Testis (tissue), 3 donors: ENCODE measurements around the gene SHC1. TPM values are rescaled to one million over a fixed set of nuclear protein-coding genes. Genes with fewer than 3 reads are reported as not detected.

ENCODE experiments used
- DNase-seq: peaks from one replicate; pipeline ENCODE4 v3.0.0-alpha.2; 2019
- H3K27ac ChIP-seq, 2 donors: fragments of 200-600 bp; sonication (generic); one replicate each; pipeline ENCODE4 v1.5.1; 2019
- H3K27me3 ChIP-seq: fragments of 200-600 bp; sonication (generic); one replicate; pipeline ENCODE4 v1.5.1; 2019
- H3K36me3 ChIP-seq: fragments of 200-600 bp; sonication (generic); one replicate; pipeline ENCODE4 v1.5.1; 2017; ENCODE audit warnings: low read depth; ENCODE audit errors: missing control alignments
- H3K4me1 ChIP-seq: fragments of 200-600 bp; sonication (generic); one replicate; pipeline ENCODE4 v1.5.1; 2019
- H3K4me3 ChIP-seq, 2 donors: fragments of 200-600 bp; sonication (generic); one replicate each; pipeline ENCODE4 v1.5.1; 2017 to 2019
- H3K9me3 ChIP-seq: fragments of 200-600 bp; sonication (generic); one replicate; pipeline ENCODE4 v1.5.1; 2017
- POLR2A ChIP-seq: fragments of 450-650 bp; IDR thresholded peaks from one replicate; pipeline ENCODE4 v1.6.1; 2017; ENCODE audit warnings: antibody characterized with exemption, mild to moderate bottlenecking, moderate library complexity
- WGBS, 2 donors: methylation state at CpG; one replicate each; pipeline ENCODE4 v1.1.5; 2018; 5-methylcytosine and 5-hydroxymethylcytosine counted together
- intact Hi-C: fragments of 100-400 bp; cut with DNase I; formaldehyde crosslinking; loops from one replicate; pipeline ENCODE4 v1.15.1; 2023; ENCODE audit warnings: low total_unique reads
- polyA plus RNA-seq: library from polyadenylated mRNA; stranded (reverse); fragments of 350-450 nt; fragmentation: Illumina TruSeq; extraction: RNeasy Lipid Tissue Mini Kit (QIAGEN cat#74804); gene quantifications from one replicate; pipeline ENCODE4 v1.2.3, GENCODE V29; 2014; ENCODE audit warnings: low read depth, low replicate concordance; ENCODE audit not compliant: insufficient read depth
- total RNA-seq, 2 donors: library from RNA; depleted of rRNA; stranded (reverse); fragments of >200 nt; gene quantifications; one replicate each; pipeline ENCODE4 v1.2.3, GENCODE V29; 2016
- TF ChIP-seq, protein P1 (sequence below), 3 experiments: fragments of 450-650 bp in 2 of 3; fragments of 200-600 bp in 1 of 3; sonication (generic) in 1 of 3; IDR thresholded peaks; one replicate each; pipeline ENCODE4 v1.5.1; 2016 to 2019; ENCODE audit warnings: antibody characterized with exemption in 3 of 3, mild to moderate bottlenecking in 2 of 3, moderate library complexity in 1 of 3

Gene SHC1
- total and polyA plus RNA-seq, 3 donors from 2014 or later = 47.9 to 59.3 (median 49.0) TPM

DNA sequence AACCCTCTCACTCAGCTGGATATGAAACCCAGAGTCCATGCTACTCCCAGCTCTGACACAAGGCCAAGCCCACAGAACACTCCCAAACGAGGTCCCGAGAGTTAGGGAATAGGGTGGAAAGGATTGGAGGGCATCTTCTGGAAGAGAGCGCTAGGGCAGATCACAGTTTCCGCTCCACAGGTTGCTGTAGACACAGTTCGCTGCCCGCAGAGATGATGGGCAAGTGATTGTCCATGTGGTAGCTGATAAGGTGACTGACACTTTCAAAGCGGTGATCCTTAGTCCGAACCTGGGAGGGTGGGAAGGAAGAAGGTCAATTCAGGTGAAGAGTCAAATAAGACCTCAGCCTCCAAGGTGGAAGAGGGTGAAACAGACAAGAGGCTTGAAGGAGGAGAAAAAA, 6.9 kb downstream of the SHC1 start:
- H3K9me3 ChIP-seq = no peaks in the 10 kb centered on the region
- H3K27me3 ChIP-seq = no peaks in the 10 kb centered on the region
- DNase-seq = no peak
- peaks cover 15% of the 10 kb centered on the region for H3K4me1 ChIP-seq
- no peaks in the 10 kb centered on the region for H3K36me3 ChIP-seq
- no peak overlapping the region for H3K27ac ChIP-seq
- 73 to 75% methylated on average over 8 of the region's 8 CpGs for WGBS, 2 donors
- TF ChIP-seq, protein P1, sequence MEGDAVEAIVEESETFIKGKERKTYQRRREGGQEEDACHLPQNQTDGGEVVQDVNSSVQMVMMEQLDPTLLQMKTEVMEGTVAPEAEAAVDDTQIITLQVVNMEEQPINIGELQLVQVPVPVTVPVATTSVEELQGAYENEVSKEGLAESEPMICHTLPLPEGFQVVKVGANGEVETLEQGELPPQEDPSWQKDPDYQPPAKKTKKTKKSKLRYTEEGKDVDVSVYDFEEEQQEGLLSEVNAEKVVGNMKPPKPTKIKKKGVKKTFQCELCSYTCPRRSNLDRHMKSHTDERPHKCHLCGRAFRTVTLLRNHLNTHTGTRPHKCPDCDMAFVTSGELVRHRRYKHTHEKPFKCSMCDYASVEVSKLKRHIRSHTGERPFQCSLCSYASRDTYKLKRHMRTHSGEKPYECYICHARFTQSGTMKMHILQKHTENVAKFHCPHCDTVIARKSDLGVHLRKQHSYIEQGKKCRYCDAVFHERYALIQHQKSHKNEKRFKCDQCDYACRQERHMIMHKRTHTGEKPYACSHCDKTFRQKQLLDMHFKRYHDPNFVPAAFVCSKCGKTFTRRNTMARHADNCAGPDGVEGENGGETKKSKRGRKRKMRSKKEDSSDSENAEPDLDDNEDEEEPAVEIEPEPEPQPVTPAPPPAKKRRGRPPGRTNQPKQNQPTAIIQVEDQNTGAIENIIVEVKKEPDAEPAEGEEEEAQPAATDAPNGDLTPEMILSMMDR (IDR thresholded peaks at IDR 0.05) = no peak
- TF ChIP-seq POLR2A = no peak
- no peak overlapping the region for H3K4me3 ChIP-seq
- intact Hi-C loops = no loop called here

DNA sequence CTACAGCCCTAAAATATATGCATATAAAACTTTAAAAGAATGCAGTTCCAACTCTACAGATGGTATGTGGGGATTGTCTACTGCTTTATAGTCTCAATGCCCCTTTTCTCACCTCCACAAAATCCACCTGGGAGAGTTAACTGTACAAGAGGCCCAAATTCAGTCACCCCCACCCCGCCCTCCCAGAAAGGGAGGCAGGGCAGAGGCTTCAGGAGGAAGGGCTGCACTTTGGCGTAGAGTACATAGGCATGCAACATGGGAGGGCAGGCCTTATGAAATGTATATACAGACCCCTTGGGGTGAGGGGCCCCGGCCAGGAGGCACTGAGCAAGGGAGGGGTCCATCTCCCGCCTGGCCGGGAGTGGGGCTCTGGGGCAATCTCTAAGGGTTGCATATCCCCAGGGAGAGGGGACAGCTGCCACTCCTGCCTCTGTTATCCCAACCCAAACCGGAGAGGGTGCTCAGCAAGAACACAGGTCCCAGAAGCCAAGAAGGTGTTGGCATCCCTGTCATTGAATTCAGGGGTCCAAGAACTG, 7.7 kb downstream of the SHC1 start:
- no peaks in the 10 kb centered on the region for H3K27me3 ChIP-seq
- H3K9me3 ChIP-seq = no peaks in the 10 kb centered on the region
- intact Hi-C loops = no loop called here
- peak overlapping the region in 1 of 2 donors; percentile 99 for H3K27ac ChIP-seq
- H3K4me3 ChIP-seq = peak overlapping the region in 1 of 2 donors; percentile 93
- no peaks in the 10 kb centered on the region for H3K36me3 ChIP-seq
- peaks cover 15% of the 10 kb centered on the region for H3K4me1 ChIP-seq
- no peak for DNase-seq
- 44 to 58% methylated on average over 6 of the region's 6 CpGs for WGBS, 2 donors
- TF ChIP-seq, protein P1 (IDR thresholded peaks at IDR 0.05) = no peak
- TF ChIP-seq POLR2A = no peak

DNA sequence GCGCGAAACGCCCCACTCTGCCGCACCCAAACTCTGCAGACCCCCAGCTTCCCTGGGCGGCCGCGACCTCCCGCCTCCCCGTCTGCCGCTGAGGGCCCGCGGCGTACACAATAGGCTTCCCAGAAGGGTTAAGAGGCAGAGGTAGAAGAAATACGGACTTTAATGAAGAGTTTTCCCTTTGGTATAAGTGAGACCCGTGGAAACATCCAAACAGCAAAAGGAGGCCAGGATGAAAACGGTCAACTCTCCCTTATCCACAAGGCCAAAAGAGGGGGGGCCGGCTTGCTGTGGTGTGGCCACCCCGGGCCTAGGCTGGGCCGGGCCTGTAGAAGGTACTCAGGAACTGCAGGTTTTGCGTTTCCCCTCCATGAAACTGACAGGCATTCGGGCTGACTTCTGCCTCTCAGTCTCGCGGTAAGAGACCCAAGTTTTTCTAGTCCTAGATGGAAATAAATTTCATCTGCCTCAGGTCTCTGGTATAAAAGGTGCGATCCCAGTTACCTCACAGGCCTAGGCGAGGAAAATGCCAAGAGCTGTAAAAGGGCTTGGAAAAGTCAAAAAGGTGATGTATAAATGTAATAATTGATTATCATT, 8.3 kb downstream of the SHC1 start:
- DNase-seq = peak; percentile 54
- Histone ChIP-seq H3K4me1 (peaks cover 15% of the 10 kb centered on the region), H3K27me3 (no peaks in the 10 kb centered on the region), H3K4me3 (peak overlapping the region; percentile 72 to 93), H3K27ac (peak overlapping the region; percentile 94 to 99), H3K9me3 (no peaks in the 10 kb centered on the region), H3K36me3 (no peaks in the 10 kb centered on the region)
- TF ChIP-seq, protein P1 (IDR thresholded peaks at IDR 0.05) = no peak
- intact Hi-C loops = no loop called here
- 1 to 3% methylated on average over 20 to 25 of the region's 25 CpGs for WGBS, 2 donors

DNA sequence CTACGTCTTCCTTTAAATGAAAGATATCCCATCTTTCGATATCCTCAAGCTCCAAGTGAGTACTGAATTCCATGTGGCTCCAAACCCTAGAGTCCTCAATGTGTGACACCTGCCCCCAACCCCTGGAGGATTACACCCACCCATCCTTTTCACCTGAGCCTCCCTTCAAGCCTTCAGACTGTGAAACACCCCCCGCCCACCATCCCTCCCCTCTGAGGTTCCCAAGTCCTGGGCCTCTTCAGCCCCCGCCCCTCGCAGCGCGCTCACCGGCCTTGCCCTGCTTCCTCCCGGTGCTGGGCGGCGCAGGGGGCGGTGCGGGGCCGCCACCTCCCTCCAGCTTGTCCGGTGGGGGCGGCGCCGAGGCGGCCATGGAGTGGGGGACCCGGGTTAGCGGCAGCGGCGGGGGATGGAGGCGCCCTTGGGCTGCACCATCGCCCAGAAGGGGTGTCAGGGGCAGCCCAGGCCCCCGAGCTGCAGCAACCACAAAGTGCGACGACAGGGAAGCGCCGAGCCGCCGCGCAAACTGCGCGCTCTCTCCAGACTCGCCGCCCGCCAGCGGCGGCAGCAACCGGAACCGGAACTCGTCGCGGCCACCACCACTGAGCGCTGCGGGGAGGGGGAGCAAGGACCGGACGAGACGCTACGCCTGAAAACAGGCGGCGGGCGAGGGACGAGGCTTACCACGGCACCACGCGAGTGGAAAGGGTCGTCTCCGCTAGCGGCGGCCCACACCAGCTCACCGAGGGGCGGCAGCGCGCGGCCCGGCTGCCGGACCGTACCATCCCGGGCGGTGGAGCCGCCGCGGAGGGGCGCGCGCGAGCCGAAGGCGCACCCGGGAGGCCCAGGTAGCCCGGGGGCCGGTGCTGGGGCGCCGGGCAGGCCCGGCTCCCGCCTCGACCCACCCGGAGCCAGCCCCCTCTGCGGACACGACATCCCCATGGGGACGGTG, 9.1 kb downstream of the SHC1 start, which contains the start of gene PYGO2:
PYGO2 (minus strand) TSS at position 576 of the 949 bp plus-strand sequence; CDS start at position 370, 206 bp downstream.
- H3K4me1 ChIP-seq = peaks cover 22% of the 10 kb centered on the region
- peak; percentile 85 for DNase-seq
- peak; percentile 38 for TF ChIP-seq POLR2A
- TF ChIP-seq, protein P1 (IDR thresholded peaks at IDR 0.05) = peak; percentile 61 to 70 (median 63)
- H3K4me3 ChIP-seq = peak within 1 kb of the TSS; percentile 72 to 93
- no peaks in the 10 kb centered on the region for H3K27me3 ChIP-seq
- H3K36me3 ChIP-seq = no peaks in the 10 kb centered on the region
- H3K9me3 ChIP-seq = no peaks in the 10 kb centered on the region
- 0 to 1% methylated on average over 3 to 69 of the region's 93 CpGs for WGBS, 2 donors
- intact Hi-C loops = no loop called here
- H3K27ac ChIP-seq = peak within 1 kb of the TSS; percentile 94 to 99
